Astrocyte of the cerebellum (primary cell): Measurements from ENCODE around the gene SOBP.

ENCODE experiments used
- DNase-seq: peaks from one replicate; pipeline ENCODE4 v3.0.0-alpha.2; 2011; ENCODE audit warnings: low read depth
- H3K4me3 ChIP-seq: 2 replicates; pipeline ENCODE4 v1.5.1; 2011; ENCODE audit warnings: mild to moderate bottlenecking, low read depth, low read length, moderate library complexity
- CTCF ChIP-seq: IDR thresholded peaks from 2 replicates; pipeline ENCODE4 v1.5.1; 2012; ENCODE audit warnings: low read length, low read depth, moderate library complexity, mild to moderate bottlenecking; ENCODE audit errors: missing control alignments
- in situ Hi-C: cut with HindIII; loops from 2 replicates; pipeline ENCODE4 v1.10.0; 2017; ENCODE audit warnings: low sequenced_read_pairs

Gene SOBP

GRCh38 chr6:107647439-107647948, 157.6 kb downstream of the SOBP start:
- no peak for TF ChIP-seq CTCF
- no peak for DNase-seq
- H3K4me3 ChIP-seq, result no peak overlapping the region
- in situ Hi-C loops, result no loop called here

- in situ Hi-C loops, result no loop called here
- DNase-seq, result no peak
- TF ChIP-seq CTCF, result no peak
- no peak overlapping the region for H3K4me3 ChIP-seq
Observed at GRCh38 chr6:107648983-107649382, 159.1 kb downstream of the SOBP start.

GRCh38 chr6:107652526-107653182, 162.7 kb downstream of the SOBP start:
- no peak for DNase-seq
- in situ Hi-C loops, result no loop called here
- no peak for TF ChIP-seq CTCF
- H3K4me3 ChIP-seq, result no peak overlapping the region

- H3K4me3 ChIP-seq, result no peak overlapping the region
- in situ Hi-C loops, result no loop called here
- no peak for TF ChIP-seq CTCF
- no peak for DNase-seq
Observed at GRCh38 chr6:107653183-107653580, 163.3 kb downstream of the SOBP start.

- TF ChIP-seq CTCF, result no peak
- no peak overlapping the region for H3K4me3 ChIP-seq
- in situ Hi-C loops, result no loop called here
- DNase-seq, result no peak
Observed at GRCh38 chr6:107653861-107654394, 164.0 kb downstream of the SOBP start.

GRCh38 chr6:107654764-107655163, 164.8 kb downstream of the SOBP start:
- TF ChIP-seq CTCF, result no peak
- in situ Hi-C loops, result no loop called here
- no peak overlapping the region for H3K4me3 ChIP-seq
- DNase-seq, result no peak
